SK-N-SH (cell line): Measurements from ENCODE around the gene PLK2. TPM values are rescaled to one million over a fixed set of nuclear protein-coding genes. Genes with fewer than 3 reads are reported as not detected.

ENCODE experiments used
- CTCF ChIA-PET: fragments of 300-600, 350-600 bp; formaldehyde crosslinking; extraction: SDS; loops from one replicate; lab custom pipeline; 2021; lab: Yijun Ruan, JAX
- POLR2A ChIA-PET: fragments of 350-600 bp; sonication (Branson Sonifier 250); formaldehyde crosslinking; extraction: SDS; loops from one replicate; lab custom pipeline; 2020; ENCODE audit warnings: antibody characterized with exemption, inconsistent platforms; lab: Yijun Ruan, JAX
- DNase-seq: peaks from one replicate; pipeline ENCODE4 v3.0.0; 2012
- H2AFZ ChIP-seq: fragments of 200-600 bp; sonication (generic); 2 replicates; pipeline ENCODE4 v1.8.1; 2016; ENCODE audit warnings: antibody characterized with exemption, mild to moderate bottlenecking, low read depth
- H3F3A ChIP-seq: fragments of 200-600 bp; sonication (generic); replicated peaks from 2 replicates; pipeline ENCODE3; 2016; ENCODE audit warnings: antibody characterized with exemption, mild to moderate bottlenecking; ENCODE audit not compliant: insufficient read depth
- H3K27ac ChIP-seq, 2 experiments: fragments of 200-500 bp in 1 of 2; fragments of 200-600 bp in 1 of 2; sonication (Bioruptor generic) in 1 of 2; sonication (generic), shearing (Covaris generic) in 1 of 2; 2 replicates each; pipeline versions ENCODE4 v1.5.1 to v1.6.1; 2014 to 2016; ENCODE audit warnings: low read depth in 2 of 2, inconsistent platforms in 1 of 2, low read length in 1 of 2, mild to moderate bottlenecking in 1 of 2, mixed read lengths in 1 of 2
- H3K27me3 ChIP-seq: fragments of 200-600 bp; sonication (generic), shearing (Covaris generic); 2 replicates; pipeline ENCODE4 v1.6.1; 2016; ENCODE audit warnings: mixed run types; ENCODE audit not compliant: insufficient read depth
- H3K36me3 ChIP-seq, 2 experiments: fragments of 200-500 bp in 1 of 2; fragments of 200-600 bp in 1 of 2; sonication (Bioruptor generic) in 1 of 2; sonication (generic) in 1 of 2; replicated peaks in 1 of 2; 2 replicates each; pipeline versions ENCODE3 to v1.5.1; 2014 to 2016; ENCODE audit warnings: low read length in 1 of 2, mild to moderate bottlenecking in 1 of 2; ENCODE audit not compliant: insufficient read depth in 2 of 2, control insufficient read depth in 1 of 2
- H3K4me1 ChIP-seq, 2 experiments: fragments of 200-500 bp in 1 of 2; fragments of 200-600 bp in 1 of 2; sonication (Bioruptor generic) in 1 of 2; sonication (generic), shearing (Covaris generic) in 1 of 2; 2 replicates each; pipeline versions ENCODE4 v1.5.1 to v1.6.1; 2014 to 2016; ENCODE audit warnings: low read depth in 1 of 2, low read length in 1 of 2, mixed run types in 1 of 2; ENCODE audit not compliant: insufficient read depth in 2 of 2, control insufficient read depth in 1 of 2
- H3K4me2 ChIP-seq: fragments of 200-600 bp; sonication (generic), shearing (Covaris generic); 2 replicates; pipeline ENCODE4 v1.6.1; 2017; ENCODE audit warnings: mixed run types
- H3K4me3 ChIP-seq, 2 experiments: fragments of 200-500 bp in 1 of 2; fragments of 200-600 bp in 1 of 2; sonication (Bioruptor generic) in 1 of 2; sonication (generic), shearing (Covaris generic) in 1 of 2; 2 replicates each; pipeline versions ENCODE4 v1.5.1 to v1.8.1; 2014 to 2016; ENCODE audit warnings: low read depth in 2 of 2, inconsistent platforms in 1 of 2, low read length in 1 of 2, mild to moderate bottlenecking in 1 of 2, mixed read lengths in 1 of 2, moderate library complexity in 1 of 2
- H3K79me2 ChIP-seq: fragments of 200-600 bp; sonication (generic); 2 replicates; pipeline ENCODE4 v1.8.1; 2017; ENCODE audit warnings: mild to moderate bottlenecking; ENCODE audit not compliant: insufficient read depth
- H3K9ac ChIP-seq: fragments of 200-600 bp; sonication (generic); 2 replicates; pipeline ENCODE4 v1.6.1; 2017; ENCODE audit warnings: mixed run types
- H3K9me2 ChIP-seq: fragments of 200-600 bp; sonication (generic); 2 replicates; pipeline ENCODE4 v1.6.1; 2017; ENCODE audit warnings: mixed run types
- H3K9me3 ChIP-seq: fragments of 200-600 bp; sonication (generic); 2 replicates; pipeline ENCODE4 v1.6.1; 2017; ENCODE audit warnings: mixed run types, mild to moderate bottlenecking, moderate library complexity
- H4K20me1 ChIP-seq: fragments of 200-600 bp; sonication (generic); 2 replicates; pipeline ENCODE4 v1.6.1; 2017; ENCODE audit warnings: mild to moderate bottlenecking, mixed run types; ENCODE audit not compliant: insufficient read depth
- CHD2 ChIP-seq: fragments of 150-350 bp; IDR thresholded peaks from 2 replicates; pipeline ENCODE4 v1.6.1; 2018; ENCODE audit warnings: low read length; ENCODE audit not compliant: partially characterized antibody
- FOSL2 ChIP-seq: IDR thresholded peaks from 2 replicates; pipeline ENCODE4 v1.4.0; 2012; ENCODE audit warnings: low read depth, mild to moderate bottlenecking, moderate library complexity, borderline replicate concordance
- GABPA ChIP-seq: IDR thresholded peaks from 2 replicates; pipeline ENCODE4 v1.4.0; 2012; ENCODE audit warnings: low read depth, mild to moderate bottlenecking
- JUND ChIP-seq: IDR thresholded peaks from 2 replicates; pipeline ENCODE4 v1.4.0; 2012
- MEF2A ChIP-seq: IDR thresholded peaks from 2 replicates; pipeline ENCODE4 v1.4.0; 2012; ENCODE audit warnings: low read depth, borderline replicate concordance
- NRF1 ChIP-seq: IDR thresholded peaks from 2 replicates; pipeline ENCODE4 v1.6.1; 2012; ENCODE audit warnings: low read depth, mild to moderate bottlenecking, low read length
- POLR2AphosphoS5 ChIP-seq: IDR thresholded peaks from 2 replicates; pipeline ENCODE4 v1.6.1; 2012; ENCODE audit warnings: low read depth, low read length
- RFX5 ChIP-seq: IDR thresholded peaks from 2 replicates; pipeline ENCODE4 v1.6.1; 2012; ENCODE audit warnings: mild to moderate bottlenecking, improper control_type of control experiment, low read length
- RXRA ChIP-seq: IDR thresholded peaks from 2 replicates; pipeline ENCODE4 v1.4.0; 2012; ENCODE audit warnings: low read depth, mild to moderate bottlenecking, borderline replicate concordance
- SIN3A ChIP-seq: IDR thresholded peaks from 2 replicates; pipeline ENCODE4 v1.6.1; 2012; ENCODE audit warnings: low read depth, mild to moderate bottlenecking, low read length, moderate library complexity, borderline replicate concordance
- TAF1 ChIP-seq: IDR thresholded peaks from 2 replicates; pipeline ENCODE4 v1.6.1; 2012; ENCODE audit warnings: low read depth, mild to moderate bottlenecking, low read length, moderate library complexity, borderline replicate concordance
- WGBS: methylation state at CpG from one replicate; pipeline ENCODE4 v1.1.6; 2017; ENCODE audit warnings: low lambda C conversion rate; 5-methylcytosine and 5-hydroxymethylcytosine counted together
- polyA plus RNA-seq, 3 experiments: library from polyadenylated mRNA; depleted of rRNA; stranded (reverse); fragments of >200 nt; gene quantifications; 2 replicates each; pipeline ENCODE4 v1.2.3, GENCODE V29; 2012
- TF ChIP-seq, protein P1 (sequence below): fragments of 150-350 bp; IDR thresholded peaks from 2 replicates; pipeline ENCODE4 v1.6.1; 2017; ENCODE audit warnings: antibody characterized with exemption, low read length, low read depth, borderline replicate concordance
- TF ChIP-seq, protein P2 (sequence below): IDR thresholded peaks from 2 replicates; pipeline ENCODE4 v1.6.1; 2012; ENCODE audit warnings: mild to moderate bottlenecking, low read depth, low read length, moderate library complexity
- TF ChIP-seq, protein P3 (sequence below): fragments of 150-350 bp; IDR thresholded peaks from 2 replicates; pipeline ENCODE4 v1.6.1; 2016; ENCODE audit warnings: mild to moderate bottlenecking, low read depth, low read length
- TF ChIP-seq, protein P4 (sequence below): IDR thresholded peaks from 2 replicates; pipeline ENCODE4 v1.4.0; 2012; ENCODE audit warnings: low read depth

PLK2 gene
- polyA plus RNA-seq, 1 of the 3 experiments (the other 2 are of a cell fraction) = 157 TPM

DNA sequence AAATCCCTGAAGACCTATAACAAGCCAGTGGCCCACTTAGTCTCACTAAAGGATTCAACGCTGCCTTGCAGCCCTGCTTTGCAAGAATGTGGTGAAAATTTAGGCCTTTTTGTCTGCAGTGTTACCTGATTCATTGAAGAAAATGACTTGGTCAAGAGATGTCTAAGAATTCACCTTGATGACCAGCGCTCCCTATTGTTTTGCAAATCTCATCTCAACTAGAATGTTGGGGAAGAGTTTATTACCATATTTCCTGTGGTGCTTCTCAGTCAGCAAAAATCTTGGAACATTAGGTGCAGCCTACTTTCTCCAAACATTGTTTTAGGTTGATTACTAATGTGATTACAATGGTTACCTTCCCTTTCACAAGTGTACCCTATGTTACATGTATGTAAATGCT is 53.5 kb downstream of the PLK2 start:
- DNase-seq = no peak
- H3K79me2 ChIP-seq = no peaks in the 10 kb centered on the region
- H3K4me1 ChIP-seq = peaks cover 0 to 19% of the 10 kb centered on the region in 2 experiments; a peak in 2 of 4 replicates
- no peaks in the 10 kb centered on the region for H4K20me1 ChIP-seq
- no peaks in the 10 kb centered on the region for H3K36me3 ChIP-seq
- 91% methylated on average over 2 of the region's 2 CpGs for WGBS
- H3F3A ChIP-seq = peaks cover 12% of the 10 kb centered on the region
- H3K27ac ChIP-seq = peak overlapping the region in 1 of 2 experiments; percentile 63; a peak in 2 of 4 replicates
- TF ChIP-seq FOSL2 (no peak), MEF2A (no peak), GABPA (no peak), RFX5 (no peak), TAF1 (no peak), SIN3A (no peak), JUND (no peak), POLR2AphosphoS5 (no peak), NRF1 (no peak), RXRA (no peak), CHD2 (no peak)
- TF ChIP-seq, protein P1, sequence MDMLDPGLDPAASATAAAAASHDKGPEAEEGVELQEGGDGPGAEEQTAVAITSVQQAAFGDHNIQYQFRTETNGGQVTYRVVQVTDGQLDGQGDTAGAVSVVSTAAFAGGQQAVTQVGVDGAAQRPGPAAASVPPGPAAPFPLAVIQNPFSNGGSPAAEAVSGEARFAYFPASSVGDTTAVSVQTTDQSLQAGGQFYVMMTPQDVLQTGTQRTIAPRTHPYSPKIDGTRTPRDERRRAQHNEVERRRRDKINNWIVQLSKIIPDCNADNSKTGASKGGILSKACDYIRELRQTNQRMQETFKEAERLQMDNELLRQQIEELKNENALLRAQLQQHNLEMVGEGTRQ = no peak
- TF ChIP-seq, protein P2, sequence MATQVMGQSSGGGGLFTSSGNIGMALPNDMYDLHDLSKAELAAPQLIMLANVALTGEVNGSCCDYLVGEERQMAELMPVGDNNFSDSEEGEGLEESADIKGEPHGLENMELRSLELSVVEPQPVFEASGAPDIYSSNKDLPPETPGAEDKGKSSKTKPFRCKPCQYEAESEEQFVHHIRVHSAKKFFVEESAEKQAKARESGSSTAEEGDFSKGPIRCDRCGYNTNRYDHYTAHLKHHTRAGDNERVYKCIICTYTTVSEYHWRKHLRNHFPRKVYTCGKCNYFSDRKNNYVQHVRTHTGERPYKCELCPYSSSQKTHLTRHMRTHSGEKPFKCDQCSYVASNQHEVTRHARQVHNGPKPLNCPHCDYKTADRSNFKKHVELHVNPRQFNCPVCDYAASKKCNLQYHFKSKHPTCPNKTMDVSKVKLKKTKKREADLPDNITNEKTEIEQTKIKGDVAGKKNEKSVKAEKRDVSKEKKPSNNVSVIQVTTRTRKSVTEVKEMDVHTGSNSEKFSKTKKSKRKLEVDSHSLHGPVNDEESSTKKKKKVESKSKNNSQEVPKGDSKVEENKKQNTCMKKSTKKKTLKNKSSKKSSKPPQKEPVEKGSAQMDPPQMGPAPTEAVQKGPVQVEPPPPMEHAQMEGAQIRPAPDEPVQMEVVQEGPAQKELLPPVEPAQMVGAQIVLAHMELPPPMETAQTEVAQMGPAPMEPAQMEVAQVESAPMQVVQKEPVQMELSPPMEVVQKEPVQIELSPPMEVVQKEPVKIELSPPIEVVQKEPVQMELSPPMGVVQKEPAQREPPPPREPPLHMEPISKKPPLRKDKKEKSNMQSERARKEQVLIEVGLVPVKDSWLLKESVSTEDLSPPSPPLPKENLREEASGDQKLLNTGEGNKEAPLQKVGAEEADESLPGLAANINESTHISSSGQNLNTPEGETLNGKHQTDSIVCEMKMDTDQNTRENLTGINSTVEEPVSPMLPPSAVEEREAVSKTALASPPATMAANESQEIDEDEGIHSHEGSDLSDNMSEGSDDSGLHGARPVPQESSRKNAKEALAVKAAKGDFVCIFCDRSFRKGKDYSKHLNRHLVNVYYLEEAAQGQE = no peak
- TF ChIP-seq, protein P3, sequence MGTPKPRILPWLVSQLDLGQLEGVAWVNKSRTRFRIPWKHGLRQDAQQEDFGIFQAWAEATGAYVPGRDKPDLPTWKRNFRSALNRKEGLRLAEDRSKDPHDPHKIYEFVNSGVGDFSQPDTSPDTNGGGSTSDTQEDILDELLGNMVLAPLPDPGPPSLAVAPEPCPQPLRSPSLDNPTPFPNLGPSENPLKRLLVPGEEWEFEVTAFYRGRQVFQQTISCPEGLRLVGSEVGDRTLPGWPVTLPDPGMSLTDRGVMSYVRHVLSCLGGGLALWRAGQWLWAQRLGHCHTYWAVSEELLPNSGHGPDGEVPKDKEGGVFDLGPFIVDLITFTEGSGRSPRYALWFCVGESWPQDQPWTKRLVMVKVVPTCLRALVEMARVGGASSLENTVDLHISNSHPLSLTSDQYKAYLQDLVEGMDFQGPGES = no peak
- TF ChIP-seq, protein P4, sequence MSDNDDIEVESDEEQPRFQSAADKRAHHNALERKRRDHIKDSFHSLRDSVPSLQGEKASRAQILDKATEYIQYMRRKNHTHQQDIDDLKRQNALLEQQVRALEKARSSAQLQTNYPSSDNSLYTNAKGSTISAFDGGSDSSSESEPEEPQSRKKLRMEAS = no peak
- ChIA-PET CTCF (no interaction called here), POLR2A (no interaction called here)
- no peak overlapping the region for H2AFZ ChIP-seq
- 0 out of 2 replicates have a peak overlapping the region, but pooled peaks have one; percentile 20 for H3K4me2 ChIP-seq
- no peaks in the 10 kb centered on the region for H3K9me3 ChIP-seq
- no peak overlapping the region for H3K4me3 ChIP-seq
- H3K9me2 ChIP-seq = no peaks in the 10 kb centered on the region
- H3K27me3 ChIP-seq = no peaks in the 10 kb centered on the region
- H3K9ac ChIP-seq = no peak overlapping the region
